Raji (cell line): Measurements from ENCODE around the gene UNC79.

Source experiments
- POLR2A ChIP-seq: IDR thresholded peaks from 2 replicates; pipeline ENCODE4 v1.6.1; 2011; ENCODE audit warnings: low read depth, low read length, control low read depth; ENCODE audit not compliant: insufficient read depth

The UNC79 gene

DNA sequence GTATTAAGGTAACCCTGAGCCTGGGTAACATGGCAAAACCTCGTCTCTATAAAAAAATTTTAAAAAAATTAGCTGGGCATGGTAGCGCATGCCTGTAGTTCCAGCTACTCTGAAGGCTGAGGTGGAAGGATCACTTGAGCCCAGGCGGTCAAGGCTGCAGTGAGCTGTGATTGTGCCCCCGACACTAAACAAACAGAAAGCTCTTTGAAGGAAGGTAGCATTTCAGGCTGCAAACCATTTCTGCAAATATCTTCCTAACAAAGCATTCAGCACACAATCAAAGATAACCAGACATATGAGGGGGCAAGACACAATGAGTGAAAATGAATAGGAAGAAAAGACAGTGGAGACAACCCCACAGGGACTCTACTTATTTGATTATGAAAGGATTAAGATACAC lies 238.9 kb downstream of the UNC79 start:
- TF ChIP-seq POLR2A: no peak

DNA sequence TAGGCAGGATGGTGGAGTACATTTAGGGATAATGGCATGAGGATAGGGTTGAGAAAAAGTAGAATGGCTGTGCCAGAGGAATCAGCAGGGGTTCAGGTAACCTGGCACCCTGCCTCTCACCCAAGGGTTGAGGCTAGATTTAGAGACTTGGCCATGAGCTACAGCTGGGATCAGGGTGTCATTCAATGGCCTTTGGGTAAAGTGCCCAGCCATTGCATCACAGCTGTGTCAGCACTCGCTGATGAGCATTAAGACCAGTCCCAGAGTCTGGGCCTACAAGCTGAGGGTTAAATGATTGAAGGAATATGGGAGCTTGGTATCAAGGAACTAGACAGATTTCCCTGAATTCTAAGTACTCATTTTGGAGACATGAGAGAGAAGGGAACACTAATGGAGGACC lies 243.6 kb downstream of the UNC79 start:
- TF ChIP-seq POLR2A: no peak

DNA sequence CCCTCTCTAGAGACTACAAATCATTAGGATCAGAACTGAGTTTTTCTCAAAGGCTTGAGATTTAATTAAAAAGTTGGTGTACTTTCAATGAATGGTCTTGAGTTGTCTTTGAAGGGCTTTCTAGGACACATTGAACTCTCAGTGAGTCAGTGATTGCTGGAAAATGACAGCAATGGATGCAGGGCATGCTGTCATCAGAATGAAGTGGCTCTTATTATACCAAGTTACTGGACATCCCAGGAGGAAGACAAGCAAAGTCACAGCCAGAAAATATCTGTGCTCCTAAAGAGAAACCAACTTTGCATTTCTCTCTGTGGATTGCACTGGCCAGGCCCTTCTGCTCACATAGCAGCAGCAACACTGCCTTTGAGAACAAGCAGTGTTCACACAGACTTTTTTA lies 244.9 kb downstream of the UNC79 start:
- TF ChIP-seq POLR2A: no peak

DNA sequence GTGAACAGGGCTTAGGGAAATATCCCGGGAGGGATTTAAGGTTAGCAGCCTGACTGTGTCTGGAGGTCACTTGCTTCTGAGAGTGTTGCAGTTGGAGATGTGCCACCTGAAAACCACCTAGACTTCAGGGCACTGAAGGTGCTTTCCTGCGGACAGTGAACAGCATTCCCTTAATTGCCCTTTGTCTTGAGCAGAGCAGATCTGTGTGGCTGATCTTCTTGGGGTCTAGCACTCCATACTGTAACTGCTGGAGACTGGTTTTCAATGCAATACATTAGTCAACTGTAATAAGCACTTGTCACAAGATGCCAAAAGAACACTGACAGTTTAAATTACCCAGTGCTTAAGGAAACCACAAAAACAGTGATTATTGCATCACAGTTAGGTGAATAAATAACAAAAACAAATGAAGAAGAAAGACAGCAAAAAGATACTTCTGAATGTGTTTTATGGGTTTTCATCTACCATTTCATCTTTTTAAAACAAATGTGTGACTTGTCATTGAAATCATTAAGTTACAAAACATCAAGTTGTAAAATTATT lies 245.7 kb downstream of the UNC79 start:
- no peak for TF ChIP-seq POLR2A

DNA sequence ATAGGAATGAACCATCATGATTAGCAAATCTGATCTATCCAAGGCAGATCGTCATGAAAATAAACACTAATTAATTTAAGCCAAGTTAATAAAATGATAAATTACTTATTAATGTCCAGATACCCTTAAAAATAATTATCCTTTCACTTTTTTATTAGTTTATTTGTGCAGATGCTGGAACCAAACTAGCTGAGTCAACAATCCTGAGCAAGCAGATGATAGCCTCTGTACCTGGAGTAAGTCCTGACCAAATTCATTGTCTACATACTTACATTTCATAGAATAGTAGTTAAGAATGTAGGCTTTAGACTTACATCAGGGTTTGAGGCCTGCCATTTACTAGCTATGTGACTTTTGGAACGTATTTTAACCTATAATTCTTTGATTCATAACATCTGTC lies 251.7 kb downstream of the UNC79 start:
- no peak for TF ChIP-seq POLR2A

DNA sequence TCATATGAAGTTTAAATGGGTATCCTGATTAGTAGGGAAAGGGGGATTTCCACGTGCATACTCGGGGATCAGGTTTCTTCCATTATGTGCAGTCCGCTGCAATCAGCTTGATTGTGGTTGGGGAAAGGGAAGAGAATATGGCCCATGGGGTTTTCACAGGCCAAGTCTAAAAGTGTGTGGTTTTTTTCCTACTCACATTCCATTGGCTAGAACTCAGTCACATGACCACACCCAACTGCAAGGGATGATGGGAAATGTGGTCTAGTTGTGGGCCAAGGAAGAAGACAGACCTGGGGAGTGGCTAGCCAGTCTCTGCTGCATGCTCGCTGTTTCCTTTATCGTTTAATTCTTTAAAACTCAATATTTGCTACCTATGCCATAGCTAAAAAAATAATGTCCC lies 252.5 kb downstream of the UNC79 start:
- no peak for TF ChIP-seq POLR2A

DNA sequence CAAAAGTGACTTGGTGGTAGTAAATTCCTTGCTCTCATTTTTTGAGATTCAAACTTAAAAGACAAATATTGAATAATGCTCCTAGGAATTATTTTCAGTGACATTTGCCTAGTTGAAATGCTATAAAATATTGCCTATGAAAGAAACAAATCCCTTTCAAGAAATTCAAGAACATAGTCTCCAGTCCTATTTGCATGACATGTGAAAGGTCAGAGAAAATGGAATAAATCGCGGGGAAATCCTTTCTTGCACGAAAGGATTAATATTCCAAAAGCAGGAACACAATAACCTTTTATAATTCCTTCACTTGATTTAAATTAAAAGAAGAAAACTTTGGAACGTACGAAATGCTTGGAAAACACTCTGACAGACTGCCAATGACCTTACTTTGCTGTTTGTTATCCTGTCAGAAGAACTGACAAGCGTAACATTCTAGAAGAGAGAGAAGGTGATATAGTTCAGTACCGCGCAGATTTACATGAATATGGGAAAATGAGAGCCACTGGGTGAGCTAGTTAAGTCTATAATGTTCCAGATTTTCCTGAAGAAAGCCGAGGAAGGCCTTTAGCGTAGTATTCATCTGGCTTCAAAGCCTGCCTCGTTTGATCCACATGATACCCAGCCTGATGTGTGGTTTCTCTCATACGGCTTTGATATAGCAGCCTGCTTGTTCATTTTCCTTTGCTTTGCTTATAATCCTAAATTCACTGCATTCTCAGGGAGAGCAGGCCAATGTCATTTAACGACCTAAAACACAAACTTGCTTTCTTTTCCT lies 254.6 kb downstream of the UNC79 start:
- TF ChIP-seq POLR2A: no peak

DNA sequence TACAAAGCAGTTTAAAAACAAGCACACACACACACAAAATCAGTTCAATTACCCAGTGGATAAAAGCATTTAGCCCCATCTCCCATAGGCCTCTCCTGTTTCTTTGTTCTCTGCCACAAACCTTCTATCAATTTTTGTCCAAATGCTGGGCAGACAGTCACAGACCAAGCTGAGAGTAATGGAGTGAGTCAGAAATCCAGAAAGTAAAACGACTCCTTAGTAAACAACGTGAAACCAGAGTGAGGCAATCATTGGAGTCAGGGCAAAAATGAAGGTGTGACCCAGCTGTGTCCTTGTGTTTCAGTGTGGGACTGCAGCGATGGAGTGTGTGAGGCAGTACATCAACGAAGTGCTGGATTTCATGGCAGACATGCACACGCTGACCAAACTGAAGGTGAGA lies 255.5 kb downstream of the UNC79 start:
- no peak for TF ChIP-seq POLR2A

DNA sequence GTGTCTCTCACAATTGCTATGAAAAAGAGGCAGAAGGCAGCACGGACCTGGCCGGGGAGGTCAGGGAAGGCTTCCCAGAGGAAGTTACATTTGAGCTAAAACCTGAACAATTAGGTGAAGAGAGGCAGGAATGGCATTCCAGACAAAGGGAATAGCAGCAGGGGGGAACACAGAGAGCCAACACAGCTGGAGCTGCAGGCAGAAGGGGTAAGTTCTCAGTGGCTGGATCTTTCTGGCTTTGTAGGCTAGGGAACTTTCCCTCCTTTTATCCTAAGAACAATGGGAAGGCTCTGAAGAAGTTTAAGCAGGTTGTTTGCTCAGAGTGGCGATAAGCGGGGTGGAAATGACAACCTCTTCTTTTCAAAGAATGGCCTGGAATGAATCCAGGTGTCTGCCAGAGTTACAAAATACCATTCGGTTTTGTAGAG lies 257.5 kb downstream of the UNC79 start:
- TF ChIP-seq POLR2A: no peak

DNA sequence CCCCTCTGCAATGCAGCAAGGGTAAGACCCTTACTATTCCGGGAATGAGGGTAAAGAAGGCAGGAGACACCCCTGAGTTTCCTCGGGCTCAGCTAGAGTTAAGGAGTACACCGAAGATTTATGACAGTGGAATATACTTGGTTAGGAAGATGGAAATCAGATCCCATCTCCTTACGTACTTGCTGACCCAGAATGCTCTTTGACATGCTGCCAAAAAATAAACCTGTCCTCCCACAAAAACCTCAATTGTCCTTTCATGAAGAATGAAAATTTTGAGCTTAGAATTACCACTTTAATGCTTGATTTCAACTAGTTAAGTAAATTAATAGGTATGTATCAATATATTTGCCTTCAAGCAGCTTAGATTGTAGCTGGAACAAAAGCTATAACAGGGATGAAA lies 258.1 kb downstream of the UNC79 start:
- no peak for TF ChIP-seq POLR2A

DNA sequence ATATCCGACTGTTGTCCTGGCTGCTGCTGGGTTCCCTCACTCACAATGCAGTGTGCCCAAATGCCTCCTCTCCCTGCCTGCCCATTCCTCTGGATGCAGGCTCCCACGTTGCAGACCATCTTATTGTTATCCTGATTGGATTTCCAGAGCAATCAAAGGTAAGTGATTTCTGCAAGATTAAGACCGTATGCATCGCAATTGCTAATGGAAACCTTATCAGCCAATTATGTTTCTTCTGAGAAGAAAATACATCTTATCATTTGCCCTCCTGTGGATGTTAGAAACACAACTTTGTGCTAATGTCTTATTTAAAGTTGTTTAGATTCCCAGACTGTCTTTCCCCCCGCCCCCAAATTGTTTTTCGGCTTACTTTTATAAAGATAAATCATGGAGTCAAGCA lies 259.4 kb downstream of the UNC79 start:
- TF ChIP-seq POLR2A: no peak

DNA sequence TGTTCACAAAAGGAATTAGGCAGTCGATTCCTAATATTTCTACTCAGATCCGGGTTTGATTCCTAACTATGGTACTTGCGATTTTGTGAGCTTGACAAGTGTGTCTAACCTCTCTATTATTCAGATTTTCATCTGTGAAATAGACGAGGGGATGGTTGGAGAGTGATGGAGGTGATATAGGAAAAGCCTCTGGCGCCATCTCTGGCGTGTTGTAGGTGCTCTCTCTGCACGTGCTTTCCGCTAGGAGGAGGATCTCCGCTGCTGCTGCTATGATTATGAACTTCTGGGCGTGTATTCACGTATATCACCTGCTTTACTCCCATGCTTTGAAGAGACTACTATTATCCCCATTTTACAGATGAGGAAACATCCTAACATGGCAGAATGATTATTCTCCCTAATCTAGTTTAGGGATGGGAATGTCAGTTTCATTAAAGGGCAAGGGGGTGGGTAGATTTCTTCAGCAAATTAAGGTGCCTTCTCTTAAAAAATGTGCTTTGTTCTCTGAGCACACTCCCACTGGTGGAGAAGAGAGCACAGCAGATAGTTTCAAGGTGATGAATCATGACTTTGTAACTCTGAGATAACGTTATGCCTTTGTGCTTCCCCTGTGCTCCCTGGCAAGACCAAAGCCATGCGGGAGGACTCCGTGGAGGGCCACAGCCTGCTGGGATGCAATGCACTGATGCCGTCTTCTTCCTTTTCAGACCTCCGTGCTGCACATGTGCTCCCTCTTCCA lies 260.5 kb downstream of the UNC79 start:
- no peak for TF ChIP-seq POLR2A

DNA sequence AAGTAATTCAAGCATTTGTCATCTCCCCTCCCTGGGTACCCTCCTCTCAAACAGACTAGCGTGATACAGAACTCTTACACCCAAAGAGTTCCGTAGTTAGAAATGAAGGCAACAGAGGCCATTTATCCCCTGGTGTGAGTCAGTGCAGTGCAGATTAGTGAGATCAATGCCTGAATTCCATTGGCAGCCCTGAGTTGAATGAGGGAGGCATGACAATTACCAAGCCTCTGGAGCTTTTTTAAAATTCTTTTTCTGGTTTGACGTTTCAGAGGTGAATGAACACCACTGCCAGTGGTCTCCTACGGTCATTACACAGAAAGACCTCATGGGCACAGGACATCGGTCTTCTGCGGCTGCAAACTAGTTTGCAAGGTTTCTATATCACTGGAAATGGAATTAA lies 263.2 kb downstream of the UNC79 start:
- no peak for TF ChIP-seq POLR2A

DNA sequence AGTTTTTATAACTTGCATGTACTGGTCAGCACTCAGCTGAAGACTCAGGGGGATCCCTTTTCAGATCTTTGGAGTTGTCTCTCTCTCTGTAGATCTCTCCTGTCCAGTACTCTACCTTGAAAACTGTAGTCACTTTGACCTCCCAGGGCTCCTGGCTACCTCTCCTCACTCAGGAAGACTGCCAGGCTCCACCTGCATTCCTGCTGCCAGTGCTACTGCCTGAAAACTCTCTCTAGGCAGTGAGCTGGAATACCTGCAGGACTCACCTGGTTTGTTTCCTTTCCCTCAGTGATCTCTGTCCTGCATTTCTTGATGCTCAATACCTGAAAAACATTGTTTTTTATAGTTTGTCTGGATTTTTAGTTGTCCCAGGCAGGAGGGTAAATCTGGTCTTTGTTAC lies 270.2 kb downstream of the UNC79 start:
- TF ChIP-seq POLR2A: no peak

DNA sequence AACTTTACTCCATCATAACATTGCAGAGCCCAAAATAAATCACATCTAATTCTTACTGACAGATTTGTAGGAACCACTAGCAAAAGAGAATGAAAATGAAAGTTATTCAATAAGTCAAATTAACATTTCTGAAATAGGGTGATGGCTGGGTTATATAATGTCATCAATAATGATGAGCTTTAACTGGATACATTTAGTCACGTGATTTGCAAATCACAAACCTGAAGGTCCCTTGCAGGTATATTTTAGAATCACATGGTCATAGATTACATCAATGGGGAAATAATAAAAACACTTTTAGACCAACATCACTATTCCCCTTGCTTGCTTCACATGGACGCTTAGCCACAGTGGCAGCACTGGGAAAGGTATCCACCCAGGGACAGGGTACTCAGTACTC lies 270.8 kb downstream of the UNC79 start:
- TF ChIP-seq POLR2A: no peak

DNA sequence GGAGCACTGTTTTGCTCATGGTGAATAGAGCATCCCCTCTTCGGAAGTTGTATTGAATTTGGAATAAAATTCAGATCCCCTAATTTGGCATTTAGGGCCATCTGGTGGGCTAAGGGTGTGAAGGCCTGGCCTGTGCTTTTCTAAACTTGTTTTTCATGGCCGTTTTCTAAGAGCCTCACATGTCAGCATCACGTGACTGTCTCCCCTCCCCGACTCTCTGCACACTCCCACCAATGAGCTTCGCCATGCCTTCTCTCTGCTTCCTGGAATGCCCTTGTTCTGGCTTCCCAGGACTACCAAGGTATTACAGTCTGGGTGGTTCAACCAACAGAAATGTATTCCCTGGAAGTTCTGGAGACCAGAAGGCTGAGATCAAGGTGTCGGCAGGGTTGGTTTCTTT lies 272.2 kb downstream of the UNC79 start:
- TF ChIP-seq POLR2A: no peak
